GM12874 (cell line): ENCODE data around the gene B3GLCT.

ENCODE experiments used
- TF ChIP-seq, protein P1 (sequence below): IDR thresholded peaks from 2 replicates; pipeline ENCODE4 v1.5.1; 2011; ENCODE audit warnings: low read depth, mild to moderate bottlenecking, control low read depth, low read length, moderate library complexity; ENCODE audit not compliant: insufficient read depth

B3GLCT gene

GRCh38 chr13:31201341-31202031 is 1.7 kb downstream of the B3GLCT start:
- TF ChIP-seq, protein P1, sequence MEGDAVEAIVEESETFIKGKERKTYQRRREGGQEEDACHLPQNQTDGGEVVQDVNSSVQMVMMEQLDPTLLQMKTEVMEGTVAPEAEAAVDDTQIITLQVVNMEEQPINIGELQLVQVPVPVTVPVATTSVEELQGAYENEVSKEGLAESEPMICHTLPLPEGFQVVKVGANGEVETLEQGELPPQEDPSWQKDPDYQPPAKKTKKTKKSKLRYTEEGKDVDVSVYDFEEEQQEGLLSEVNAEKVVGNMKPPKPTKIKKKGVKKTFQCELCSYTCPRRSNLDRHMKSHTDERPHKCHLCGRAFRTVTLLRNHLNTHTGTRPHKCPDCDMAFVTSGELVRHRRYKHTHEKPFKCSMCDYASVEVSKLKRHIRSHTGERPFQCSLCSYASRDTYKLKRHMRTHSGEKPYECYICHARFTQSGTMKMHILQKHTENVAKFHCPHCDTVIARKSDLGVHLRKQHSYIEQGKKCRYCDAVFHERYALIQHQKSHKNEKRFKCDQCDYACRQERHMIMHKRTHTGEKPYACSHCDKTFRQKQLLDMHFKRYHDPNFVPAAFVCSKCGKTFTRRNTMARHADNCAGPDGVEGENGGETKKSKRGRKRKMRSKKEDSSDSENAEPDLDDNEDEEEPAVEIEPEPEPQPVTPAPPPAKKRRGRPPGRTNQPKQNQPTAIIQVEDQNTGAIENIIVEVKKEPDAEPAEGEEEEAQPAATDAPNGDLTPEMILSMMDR: no peak

DNA sequence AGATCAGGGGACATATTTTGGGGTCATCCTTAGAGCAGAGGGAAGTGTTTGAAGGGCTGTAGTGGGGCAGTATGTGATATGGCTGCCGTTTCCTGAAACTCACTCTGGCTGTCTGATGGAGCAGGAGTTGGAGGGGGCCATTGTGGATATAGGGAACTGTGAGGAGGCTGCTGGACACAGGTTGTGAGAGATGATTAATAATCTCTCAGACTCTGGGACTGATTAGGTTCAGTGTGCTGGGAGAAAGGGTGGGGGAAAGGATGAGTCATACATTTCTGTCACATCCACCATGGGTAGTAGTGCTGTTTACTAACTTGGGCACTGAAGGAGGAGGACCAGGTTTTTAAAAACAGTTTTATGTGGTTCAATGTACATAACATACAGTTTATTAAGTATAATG is 4.8 kb downstream of the B3GLCT start:
- TF ChIP-seq, protein P1: no peak

DNA sequence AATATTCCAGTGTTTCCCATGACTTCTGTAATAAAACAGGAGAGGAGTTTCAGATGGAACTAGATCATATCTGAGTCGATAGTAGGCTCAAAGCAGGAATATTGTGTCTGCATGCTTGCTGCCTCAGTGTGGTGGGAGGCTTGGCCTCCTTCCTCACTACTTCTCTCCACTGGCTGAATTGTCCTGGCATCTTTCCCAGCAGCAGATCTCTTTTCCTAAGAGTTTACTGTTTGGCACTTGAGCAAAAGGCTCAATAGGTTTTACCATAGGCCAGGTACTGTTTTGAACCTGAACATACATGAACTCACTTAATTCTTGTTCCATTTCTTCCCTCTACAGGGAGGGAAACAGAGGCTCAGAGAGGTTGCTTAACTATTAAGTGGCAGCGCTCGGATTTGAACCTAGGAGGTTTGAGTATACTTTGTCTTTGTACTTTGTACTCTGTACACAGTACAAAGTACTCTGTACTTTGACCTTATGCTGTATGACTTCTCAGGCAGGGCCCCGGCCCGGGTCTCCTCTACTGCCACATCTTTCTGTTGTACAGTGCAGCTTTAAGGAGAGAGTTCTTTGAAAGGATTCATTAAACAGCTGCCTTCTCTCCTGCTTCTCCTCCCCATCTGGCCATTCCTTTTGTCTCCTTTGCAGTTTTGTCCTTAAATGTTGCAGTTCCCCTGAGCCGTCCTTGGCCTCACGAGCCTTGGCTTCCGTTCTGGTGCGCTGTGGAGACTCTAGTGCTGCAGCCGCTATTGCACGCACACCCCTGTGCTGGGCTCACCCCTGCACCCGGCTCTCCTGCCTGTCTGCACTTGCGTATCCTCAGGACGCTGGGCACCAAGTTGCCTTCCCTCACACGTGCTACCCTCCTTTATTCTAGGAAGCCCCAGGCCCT is 8.1 kb downstream of the B3GLCT start:
- TF ChIP-seq, protein P1: no peak

GRCh38 chr13:31208559-31209122 is 8.9 kb downstream of the B3GLCT start:
- TF ChIP-seq, protein P1: no peak

GRCh38 chr13:31209172-31209840 is 9.5 kb downstream of the B3GLCT start:
- TF ChIP-seq, protein P1: no peak

GRCh38 chr13:31209841-31210210 is 10.1 kb downstream of the B3GLCT start:
- TF ChIP-seq, protein P1: no peak
